OCI-LY3 (cell line): ENCODE results near the gene JMJD6.

Experiments
- EZH2phosphoT487 ChIP-seq: fragments of 200-600 bp; shearing (Covaris generic); IDR thresholded peaks from 2 replicates; pipeline ENCODE4 v1.6.1; 2018; ENCODE audit warnings: antibody characterized with exemption, mixed run types, low read depth
- TF ChIP-seq, protein P1 (sequence below): fragments of 200-600, 300-600 bp; sonication (generic); IDR thresholded peaks from 2 replicates; pipeline ENCODE4 v1.5.1; 2014; ENCODE audit warnings: antibody characterized with exemption, low read length, low read depth

DNA sequence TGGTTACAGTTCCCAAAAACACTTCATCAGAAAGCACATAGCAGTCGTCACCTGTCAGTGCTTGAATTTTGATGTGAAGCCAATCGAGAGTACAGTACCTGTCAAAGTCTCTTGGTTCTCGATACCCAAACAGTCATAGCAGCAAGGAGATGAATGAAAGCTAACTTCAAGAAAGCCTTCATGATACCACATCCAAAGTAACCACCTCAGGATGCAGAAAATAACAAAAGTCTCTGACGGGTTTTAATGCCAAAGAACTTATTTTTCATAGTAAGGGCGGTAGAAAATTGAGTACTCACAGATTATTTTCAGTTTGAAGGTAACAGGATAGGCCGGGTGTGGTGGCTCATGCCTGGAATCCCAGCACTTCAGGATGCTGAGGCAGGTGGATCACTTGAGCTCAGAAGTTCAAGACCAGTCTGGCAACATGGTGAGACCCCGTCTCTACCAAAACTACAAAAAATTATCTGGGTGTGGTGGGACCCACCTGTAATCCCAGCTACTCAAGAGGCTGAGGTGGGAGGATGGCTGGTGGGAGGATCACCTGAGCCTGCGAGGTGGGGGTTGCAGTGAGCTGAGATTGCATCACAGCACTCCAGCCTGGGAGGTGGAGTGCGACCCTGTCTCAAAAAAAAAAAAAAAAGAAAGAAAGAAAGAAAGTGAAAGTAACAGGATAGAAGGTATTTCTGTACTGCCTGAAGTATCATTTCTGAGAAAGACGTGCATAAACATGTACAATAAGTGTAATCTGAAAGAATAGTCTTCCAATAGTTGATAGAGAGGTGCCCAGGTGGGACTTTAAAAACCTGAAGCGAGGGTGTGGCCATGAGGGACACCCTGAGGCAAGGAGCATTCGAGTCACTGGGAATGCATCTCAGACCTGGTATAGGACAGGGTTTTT lies 26.9 kb upstream of the JMJD6 start:
- no peak for TF ChIP-seq EZH2phosphoT487
- TF ChIP-seq, protein P1, sequence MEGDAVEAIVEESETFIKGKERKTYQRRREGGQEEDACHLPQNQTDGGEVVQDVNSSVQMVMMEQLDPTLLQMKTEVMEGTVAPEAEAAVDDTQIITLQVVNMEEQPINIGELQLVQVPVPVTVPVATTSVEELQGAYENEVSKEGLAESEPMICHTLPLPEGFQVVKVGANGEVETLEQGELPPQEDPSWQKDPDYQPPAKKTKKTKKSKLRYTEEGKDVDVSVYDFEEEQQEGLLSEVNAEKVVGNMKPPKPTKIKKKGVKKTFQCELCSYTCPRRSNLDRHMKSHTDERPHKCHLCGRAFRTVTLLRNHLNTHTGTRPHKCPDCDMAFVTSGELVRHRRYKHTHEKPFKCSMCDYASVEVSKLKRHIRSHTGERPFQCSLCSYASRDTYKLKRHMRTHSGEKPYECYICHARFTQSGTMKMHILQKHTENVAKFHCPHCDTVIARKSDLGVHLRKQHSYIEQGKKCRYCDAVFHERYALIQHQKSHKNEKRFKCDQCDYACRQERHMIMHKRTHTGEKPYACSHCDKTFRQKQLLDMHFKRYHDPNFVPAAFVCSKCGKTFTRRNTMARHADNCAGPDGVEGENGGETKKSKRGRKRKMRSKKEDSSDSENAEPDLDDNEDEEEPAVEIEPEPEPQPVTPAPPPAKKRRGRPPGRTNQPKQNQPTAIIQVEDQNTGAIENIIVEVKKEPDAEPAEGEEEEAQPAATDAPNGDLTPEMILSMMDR, result no peak
